Thyroid gland (tissue), 4 donors: ENCODE results near the gene PBX3.

Experiments used
- CTCF ChIP-seq, 6 experiments: fragments of 200-600 bp in 3 of 6; fragments of 450-650 bp in 3 of 6; sonication (generic) in 3 of 6; IDR thresholded peaks; one replicate each; pipeline ENCODE4 v1.5.1; 2016 to 2019; ENCODE audit warnings: antibody characterized with exemption in 6 of 6, mild to moderate bottlenecking in 2 of 6, inconsistent platforms in 1 of 6, moderate library complexity in 1 of 6
- POLR2A ChIP-seq, 2 donors: fragments of 450-650 bp; IDR thresholded peaks; one replicate each; pipeline ENCODE4 v1.6.1; 2017; ENCODE audit warnings: antibody characterized with exemption in 2 of 2, mild to moderate bottlenecking in 2 of 2, moderate library complexity in 1 of 2

GRCh38 chr9:125997196-125997823 is 250.1 kb downstream of the PBX3 start:
- TF ChIP-seq CTCF (IDR thresholded peaks at IDR 0.05) (no peak), POLR2A (IDR thresholded peaks at IDR 0.05) (no peak)
